ENCODE data around the gene CNTN3.

CNTN3 gene

GRCh38 chr3:74614107-74614967 is at the start of gene CNTN3:
Gene CNTN3, minus strand, starts transcription at chr3:74614659. Its CDS starts 93,547 bp downstream, at chr3:74521112.
- DNase-seq: no peak

- no peak for DNase-seq
Observed at GRCh38 chr3:74663178-74663577, 48.7 kb upstream of the CNTN3 start.

- no peak for DNase-seq
Observed at GRCh38 chr3:74661672-74662071, 47.2 kb upstream of the CNTN3 start.

DNA sequence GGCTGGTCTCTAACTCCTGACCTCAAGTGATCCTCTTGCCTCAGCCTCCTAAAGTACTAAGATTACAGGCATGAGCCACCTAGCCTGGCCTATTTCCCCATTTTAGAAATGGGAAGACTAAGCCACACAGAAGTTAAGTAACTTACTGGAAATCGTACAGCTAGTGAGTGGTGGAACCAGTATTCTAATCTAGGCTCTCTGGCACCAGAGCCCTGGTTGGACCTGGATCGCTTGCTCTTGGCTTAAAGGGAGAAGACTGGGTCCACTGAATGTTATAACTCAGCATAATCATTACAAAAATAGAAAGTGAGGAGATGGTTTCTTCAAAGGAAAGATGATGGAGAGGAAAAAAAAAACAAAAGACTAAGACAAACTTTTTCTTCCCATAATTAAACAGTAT is 37.4 kb upstream of the CNTN3 start:
- no peak for DNase-seq

DNA sequence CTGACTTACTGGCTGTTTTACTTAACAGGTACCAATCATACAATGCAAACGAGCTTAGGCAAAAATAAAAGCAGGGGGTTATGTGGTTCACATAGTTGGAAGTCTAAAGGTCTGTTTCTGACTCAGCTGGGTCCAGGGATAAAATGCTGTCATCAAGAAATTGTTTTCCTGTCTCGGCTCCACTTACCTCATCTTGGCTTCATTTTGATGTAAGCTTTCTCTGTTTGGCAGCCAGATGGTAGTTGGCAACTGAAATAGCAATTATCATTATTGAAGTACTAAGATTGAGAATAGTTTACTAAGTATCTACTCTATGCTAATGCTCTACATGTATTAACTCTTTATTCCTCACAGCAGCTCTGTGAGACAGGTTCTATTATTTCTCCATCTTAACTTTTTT is 36.8 kb upstream of the CNTN3 start:
- no peak for DNase-seq

GRCh38 chr3:74648107-74648506 is 33.6 kb upstream of the CNTN3 start:
- no peak for DNase-seq

DNA sequence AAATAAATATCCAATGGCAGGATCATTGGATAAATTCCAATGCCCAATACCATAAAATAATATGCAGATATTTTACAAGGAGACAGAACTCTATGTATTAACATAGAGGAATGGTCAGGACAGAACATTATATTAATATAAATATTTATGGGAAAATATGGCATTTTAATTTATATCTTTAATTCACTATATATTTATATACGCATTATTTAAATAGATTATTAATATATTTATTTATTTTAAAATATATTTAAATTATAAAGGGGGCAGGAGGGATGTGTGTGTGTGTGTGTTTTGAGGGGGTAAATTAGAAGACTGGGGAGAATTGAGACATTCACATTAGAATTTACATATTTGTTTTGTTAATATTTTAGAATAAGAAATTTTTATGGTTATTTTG is 31.6 kb upstream of the CNTN3 start:
- no peak for DNase-seq

DNA sequence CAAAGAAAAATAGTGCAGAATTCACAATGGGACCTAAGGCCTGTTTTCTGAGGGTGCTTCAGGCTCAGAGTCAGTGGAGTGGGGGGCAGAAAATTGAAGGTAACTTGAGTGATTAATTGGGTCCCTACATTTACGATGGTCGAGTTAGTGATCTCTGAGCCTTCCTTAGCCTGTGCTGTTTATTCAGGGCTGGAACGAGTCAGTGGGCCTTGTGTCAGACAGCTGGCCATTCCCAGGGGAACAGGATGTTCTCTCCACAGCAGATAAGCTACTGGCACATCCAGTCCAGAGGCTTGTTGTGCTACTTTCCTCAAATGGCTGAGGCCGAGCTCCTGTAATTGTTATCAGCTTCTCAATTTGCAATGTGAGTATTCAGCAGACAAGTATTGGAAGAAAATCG is 29.2 kb upstream of the CNTN3 start:
- no peak for DNase-seq

GRCh38 chr3:74642876-74643275 is 28.4 kb upstream of the CNTN3 start:
- DNase-seq: no peak

DNA sequence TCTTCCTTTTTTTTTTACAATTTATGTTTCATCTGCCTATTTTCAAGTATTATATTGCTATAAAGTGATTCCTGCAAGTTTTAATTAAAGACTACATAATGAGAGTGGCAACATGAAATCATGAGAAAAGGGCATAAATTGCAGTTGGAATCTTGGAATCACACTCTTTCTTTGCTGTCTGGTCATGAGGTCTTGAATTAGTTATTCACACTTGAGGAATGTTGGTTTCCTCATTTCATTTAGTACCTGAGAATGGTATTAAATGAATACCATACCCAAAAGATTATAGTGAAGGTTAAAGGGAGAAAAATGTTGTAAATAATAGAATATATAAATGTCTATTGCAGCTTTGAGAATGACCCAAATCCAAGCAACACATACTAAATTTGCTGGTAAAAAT is 25.8 kb upstream of the CNTN3 start:
- DNase-seq: no peak

DNA sequence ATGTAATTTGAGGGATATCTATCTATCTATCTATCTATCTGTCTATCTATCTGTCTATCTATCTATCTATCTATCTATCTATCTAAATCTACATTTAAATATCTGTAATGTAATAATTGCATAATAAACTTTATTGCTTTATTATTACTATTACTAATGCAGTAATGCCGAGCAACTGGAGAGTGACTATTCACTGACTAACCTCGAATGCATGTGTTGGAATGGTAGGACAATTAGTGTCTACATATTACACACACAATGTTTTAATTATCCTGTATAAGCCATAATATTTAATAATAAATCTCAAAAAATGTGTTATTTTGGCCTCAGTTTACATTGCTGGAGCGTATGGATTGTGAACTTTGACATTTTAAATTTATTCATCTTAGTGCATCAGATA is 25.2 kb upstream of the CNTN3 start:
- DNase-seq: no peak

- DNase-seq: no peak
Observed at GRCh38 chr3:74636981-74637380, 22.5 kb upstream of the CNTN3 start.

DNA sequence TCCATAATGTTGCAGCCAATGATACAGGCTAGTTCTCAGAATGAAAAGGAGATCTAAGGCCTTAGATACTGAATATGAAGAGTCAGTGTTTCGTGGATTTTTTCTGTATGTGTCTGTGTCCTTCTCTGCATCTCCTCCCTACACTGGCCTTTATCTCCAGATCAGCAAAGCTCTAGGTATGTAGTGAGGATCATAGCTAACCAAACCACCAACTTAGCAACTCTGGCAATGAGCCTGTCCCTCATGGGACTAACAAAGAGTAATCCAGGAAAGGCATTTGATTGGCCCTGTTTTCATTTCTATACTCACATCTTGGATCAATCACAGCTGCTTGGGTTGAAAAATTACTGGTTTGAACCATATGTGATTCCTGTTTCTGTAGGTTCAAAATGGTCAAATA is 18.6 kb upstream of the CNTN3 start:
- DNase-seq: no peak

GRCh38 chr3:74631351-74632140 is 17.1 kb upstream of the CNTN3 start:
- no peak for DNase-seq

DNA sequence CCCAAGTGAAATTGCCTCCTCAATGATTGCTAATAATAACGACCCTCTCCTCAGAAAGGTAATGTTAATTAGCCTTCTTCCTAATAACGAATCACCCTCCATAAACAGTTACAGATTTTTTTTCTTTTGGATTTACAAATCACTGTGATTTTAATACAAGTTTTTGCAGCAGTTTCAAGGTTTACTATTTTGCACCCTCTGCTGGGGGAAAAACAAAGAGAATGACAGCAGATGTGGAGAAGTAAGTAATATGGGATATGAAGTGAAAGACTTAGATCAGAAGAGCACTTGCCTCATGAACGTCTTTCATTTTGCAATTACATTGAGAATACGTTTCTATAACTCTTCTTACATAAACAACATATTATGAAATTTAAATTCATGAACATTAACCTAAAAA is 16.1 kb upstream of the CNTN3 start:
- DNase-seq: no peak

DNA sequence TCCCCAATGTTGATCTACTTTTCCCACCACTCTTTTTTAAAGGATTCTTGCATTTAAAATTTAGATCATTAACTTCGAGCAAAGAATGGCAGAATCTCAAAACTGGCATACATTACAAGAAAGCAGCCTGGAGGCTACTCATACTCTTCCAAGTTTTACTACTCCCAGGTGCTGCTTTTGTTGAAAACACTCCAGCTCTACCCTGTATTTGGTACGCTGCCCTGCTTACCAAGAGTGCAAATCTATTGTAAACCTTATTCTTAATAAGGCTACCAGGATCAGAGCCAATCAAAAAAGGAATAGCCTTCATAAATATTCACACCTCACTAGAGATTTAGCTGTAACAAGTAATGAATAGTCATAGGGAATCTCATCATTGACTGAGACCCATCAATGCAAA is 11.6 kb upstream of the CNTN3 start:
- no peak for DNase-seq

GRCh38 chr3:74624301-74624700 is 9.8 kb upstream of the CNTN3 start:
- no peak for DNase-seq

GRCh38 chr3:74623261-74623836 is 8.9 kb upstream of the CNTN3 start:
- no peak for DNase-seq

GRCh38 chr3:74621581-74621980 is 7.1 kb upstream of the CNTN3 start:
- DNase-seq: no peak

GRCh38 chr3:74617776-74618175 is 3.3 kb upstream of the CNTN3 start:
- DNase-seq: no peak

DNA sequence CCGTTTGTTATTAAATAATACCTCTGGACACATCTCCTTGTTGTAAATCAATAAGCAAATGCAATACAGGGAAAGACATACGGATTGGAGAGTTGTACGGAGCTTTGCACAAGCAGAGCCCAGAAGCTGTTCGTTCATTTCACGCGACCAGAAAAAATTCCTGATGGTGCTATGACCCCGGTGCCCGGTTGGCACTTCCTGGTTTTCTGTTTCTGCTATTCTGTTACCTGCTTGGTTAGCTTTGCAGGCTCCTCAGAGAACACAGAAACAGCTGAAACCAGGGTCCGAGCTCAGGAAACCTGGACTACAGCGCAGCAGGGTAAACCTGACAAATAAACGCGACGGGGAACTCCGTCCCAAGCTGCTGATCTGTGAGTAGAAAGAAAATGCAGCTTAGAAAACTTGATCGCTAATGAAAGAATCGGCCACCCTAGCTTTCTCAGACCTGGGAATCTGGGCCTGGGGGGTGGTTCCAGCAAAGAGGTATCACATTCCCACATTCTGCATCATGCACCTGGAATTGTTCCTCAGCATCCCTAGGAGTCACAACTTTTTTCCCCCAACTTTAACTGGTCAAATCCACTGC is 845 bp downstream of the CNTN3 start:
- DNase-seq: no peak

DNA sequence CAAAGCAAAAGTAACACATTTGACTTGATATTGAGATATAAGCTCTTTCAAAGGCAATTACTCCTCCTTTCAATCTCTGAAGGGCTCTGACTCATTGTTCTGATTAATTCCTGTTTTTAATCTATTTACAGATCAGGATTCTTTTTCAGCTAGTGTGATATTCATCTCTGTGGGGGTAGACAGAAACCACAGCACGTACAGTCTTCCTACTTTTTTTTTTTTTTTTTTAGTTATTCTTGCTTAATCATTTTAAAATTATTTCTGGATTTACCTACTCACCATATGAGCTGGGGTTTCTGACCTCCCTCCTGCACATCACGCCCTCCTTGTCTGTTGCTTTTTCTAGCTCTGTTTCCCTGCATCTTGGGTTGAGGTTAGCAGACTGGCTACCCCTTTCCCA is 1.4 kb downstream of the CNTN3 start:
- no peak for DNase-seq

- DNase-seq: no peak
Observed at GRCh38 chr3:74611206-74611605, 3.3 kb downstream of the CNTN3 start.

GRCh38 chr3:74607803-74608202 is 6.7 kb downstream of the CNTN3 start:
- no peak for DNase-seq
